GM21367 (cell line): ENCODE results near the gene NSMCE1.

Experiments
- ATAC-seq: cut with Tn5 transposase; IDR thresholded peaks from one replicate; pipeline ENCODE4 v1.9.1; 2021; ENCODE audit not compliant: unreplicated experiment

NSMCE1 gene

GRCh38 chr16:27268376-27269299, at the start of gene NSMCE1:
NSMCE1 (minus strand) TSS chr16:27268772; CDS start chr16:27257570, 11,202 bp downstream.
- peak; percentile 91 for ATAC-seq

- ATAC-seq: no peak
Measured at GRCh38 chr16:27317738-27318391, 49.3 kb upstream of the NSMCE1 start.

GRCh38 chr16:27317320-27317719, 48.7 kb upstream of the NSMCE1 start:
- no peak for ATAC-seq

DNA sequence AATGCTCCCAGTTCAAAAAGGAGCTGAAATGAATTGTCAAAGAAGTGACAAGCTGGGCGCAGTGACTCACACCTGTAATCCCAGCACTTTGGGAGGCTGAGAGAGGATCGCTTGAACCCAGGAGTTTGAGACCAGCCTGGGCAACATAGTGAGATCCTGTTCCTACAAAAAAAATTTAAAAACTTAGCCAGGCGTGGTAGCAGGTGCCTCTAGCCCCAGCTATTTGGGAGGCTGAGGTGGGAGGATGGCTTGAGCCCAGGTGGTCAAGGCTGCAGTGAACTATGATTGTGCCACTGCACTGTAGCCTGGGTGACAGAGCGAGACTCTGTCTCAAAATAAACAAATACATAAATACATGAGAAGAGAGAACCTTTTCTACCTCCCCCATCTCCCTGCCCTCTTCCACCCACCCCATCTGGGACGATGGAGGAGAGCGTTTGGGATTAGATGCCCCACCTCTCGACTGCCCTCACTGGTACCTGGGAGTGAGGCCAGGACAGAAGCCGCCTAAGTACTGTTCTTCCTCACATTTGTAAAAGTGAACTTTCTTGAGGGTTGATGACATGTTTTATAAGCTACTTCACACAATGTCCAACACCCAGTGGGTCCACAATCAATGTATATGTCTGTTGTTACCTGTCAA, 47.6 kb upstream of the NSMCE1 start:
- no peak for ATAC-seq

- no peak for ATAC-seq
Measured at GRCh38 chr16:27315333-27316037, 46.9 kb upstream of the NSMCE1 start.

GRCh38 chr16:27314986-27315332, 46.4 kb upstream of the NSMCE1 start:
- ATAC-seq: no peak

- no peak for ATAC-seq
Measured at GRCh38 chr16:27314161-27314723, 45.7 kb upstream of the NSMCE1 start.

- ATAC-seq: no peak
Measured at GRCh38 chr16:27313422-27314160, 45.0 kb upstream of the NSMCE1 start, which contains the start of gene IL4R. IL4R (plus strand) TSS chr16:27313974; CDS start chr16:27340204, 26,230 bp downstream.

GRCh38 chr16:27312580-27313421, 44.2 kb upstream of the NSMCE1 start:
- ATAC-seq: no peak

- no peak for ATAC-seq
Measured at GRCh38 chr16:27311897-27312303, 43.3 kb upstream of the NSMCE1 start.

GRCh38 chr16:27311448-27311830, 42.9 kb upstream of the NSMCE1 start:
- no peak for ATAC-seq

GRCh38 chr16:27310576-27311447, 42.2 kb upstream of the NSMCE1 start:
- ATAC-seq: no peak

- ATAC-seq: no peak
Measured at GRCh38 chr16:27308792-27309191, 40.2 kb upstream of the NSMCE1 start.

- ATAC-seq: no peak
Measured at GRCh38 chr16:27305839-27306442, 37.4 kb upstream of the NSMCE1 start.

GRCh38 chr16:27304881-27305745, 36.5 kb upstream of the NSMCE1 start:
- no peak for ATAC-seq

DNA sequence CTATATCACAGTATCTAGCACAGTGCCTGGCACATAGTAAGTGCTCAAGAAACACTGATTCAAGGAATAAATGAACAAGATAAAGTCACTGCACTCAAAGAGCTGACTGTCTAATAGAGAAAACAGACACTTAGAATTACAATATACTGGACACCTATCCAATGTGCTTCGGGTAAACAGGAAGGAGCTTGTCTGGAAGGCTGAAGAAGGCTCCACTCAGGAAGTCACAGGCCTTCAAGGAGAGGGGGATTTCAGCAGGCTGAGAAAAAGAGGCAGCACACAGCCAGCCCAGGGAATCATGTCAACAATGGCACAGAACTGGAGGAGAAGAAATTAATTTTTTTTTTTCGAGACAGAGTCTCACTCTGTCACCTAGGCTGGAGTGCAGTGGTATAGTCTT, 35.5 kb upstream of the NSMCE1 start:
- no peak for ATAC-seq
